ENCODE results near the gene ZNG1A.
"Not testable (repeated sequence)": the region's sequence is repeated elsewhere in the genome, so short reads cannot be mapped to it uniquely, and the experiment has no call there.

ZNG1A gene

GRCh38 chr9:223152-223551 is 44.3 kb upstream of the ZNG1A start:
- H3K79me2 ChIP-seq (ENCODE audit: insufficient read depth, low read length), result no peaks in the 10 kb centered on the region

GRCh38 chr9:221989-222776 is 43.3 kb upstream of the ZNG1A start:
- Histone ChIP-seq H3K27me3 (ENCODE audit: low read length) (no peaks in the 10 kb centered on the region), H3K36me3 (ENCODE audit: low read length) (no peaks in the 10 kb centered on the region), H3K4me2 (ENCODE audit: low read depth, low read length, poor library complexity, severe bottlenecking) (no peak overlapping the region), H2AFZ (ENCODE audit: low read depth, low read length, severe bottlenecking) (no peak overlapping the region), H3K9me3 (ENCODE audit: insufficient read depth, low read length) (no peaks in the 10 kb centered on the region), H4K20me1 (ENCODE audit: low read depth, low read length) (no peaks in the 10 kb centered on the region), H3K4me3 (ENCODE audit: insufficient read depth, low read length, poor library complexity, severe bottlenecking) (no peak overlapping the region), H3K79me2 (ENCODE audit: insufficient read depth, low read length) (no peaks in the 10 kb centered on the region), H3K9me2 (replicated peaks; ENCODE audit: insufficient read depth, low read length) (no peaks in the 10 kb centered on the region), H3F3A (ENCODE audit: insufficient read depth) (no peaks in the 10 kb centered on the region), H3K9ac (ENCODE audit: low read length) (no peak overlapping the region), H3K27ac (ENCODE audit: low read depth, low read length) (no peak overlapping the region)
- no peak for TF ChIP-seq EZH2phosphoT487 (conservative IDR thresholded peaks at IDR 0.05; ENCODE audit: low read length)
- no peak for TF ChIP-seq CTCF (IDR thresholded peaks at IDR 0.05; ENCODE audit: insufficient read depth, low read length, poor library complexity, severe bottlenecking)

More at GRCh38 chr9:223152-223551, 44.3 kb upstream of the ZNG1A start:
- Histone ChIP-seq H3K36me3 (ENCODE audit: low read length) (no peaks in the 10 kb centered on the region), H4K20me1 (ENCODE audit: low read depth, low read length) (no peaks in the 10 kb centered on the region), H3K4me2 (ENCODE audit: low read depth, low read length, poor library complexity, severe bottlenecking) (no peak overlapping the region), H3K9ac (ENCODE audit: low read length) (no peak overlapping the region), H2AFZ (ENCODE audit: low read depth, low read length, severe bottlenecking) (no peak overlapping the region), H3K27me3 (ENCODE audit: low read length) (no peaks in the 10 kb centered on the region), H3K4me3 (ENCODE audit: insufficient read depth, low read length, poor library complexity, severe bottlenecking) (no peak overlapping the region), H3F3A (ENCODE audit: insufficient read depth) (no peaks in the 10 kb centered on the region), H3K27ac (ENCODE audit: low read depth, low read length) (no peak overlapping the region), H3K9me3 (ENCODE audit: insufficient read depth, low read length) (no peaks in the 10 kb centered on the region), H3K9me2 (replicated peaks; ENCODE audit: insufficient read depth, low read length) (no peaks in the 10 kb centered on the region)
- TF ChIP-seq CTCF (IDR thresholded peaks at IDR 0.05; ENCODE audit: insufficient read depth, low read length, poor library complexity, severe bottlenecking) (no peak), EZH2phosphoT487 (conservative IDR thresholded peaks at IDR 0.05; ENCODE audit: low read length) (no peak)

GRCh38 chr9:219670-220365 is 41.0 kb upstream of the ZNG1A start:
- Histone ChIP-seq H3K4me2 (ENCODE audit: low read depth, low read length, poor library complexity, severe bottlenecking) (no peak overlapping the region), H3K27me3 (ENCODE audit: low read length) (no peaks in the 10 kb centered on the region), H4K20me1 (ENCODE audit: low read depth, low read length) (no peaks in the 10 kb centered on the region), H2AFZ (ENCODE audit: low read depth, low read length, severe bottlenecking) (no peak overlapping the region), H3K4me3 (ENCODE audit: insufficient read depth, low read length, poor library complexity, severe bottlenecking) (no peak overlapping the region), H3F3A (ENCODE audit: insufficient read depth) (0 out of 2 replicates have a peak, but pooled peaks cover 4% of the 10 kb centered on the region), H3K27ac (ENCODE audit: low read depth, low read length) (no peak overlapping the region), H3K9me2 (replicated peaks; ENCODE audit: insufficient read depth, low read length) (no peaks in the 10 kb centered on the region), H3K36me3 (ENCODE audit: low read length) (no peaks in the 10 kb centered on the region), H3K9me3 (ENCODE audit: insufficient read depth, low read length) (no peaks in the 10 kb centered on the region), H3K79me2 (ENCODE audit: insufficient read depth, low read length) (no peaks in the 10 kb centered on the region), H3K9ac (ENCODE audit: low read length) (no peak overlapping the region)
- no peak for TF ChIP-seq CTCF (IDR thresholded peaks at IDR 0.05; ENCODE audit: insufficient read depth, low read length, poor library complexity, severe bottlenecking)
- TF ChIP-seq EZH2phosphoT487 (conservative IDR thresholded peaks at IDR 0.05; ENCODE audit: low read length), result no peak

GRCh38 chr9:219036-219435 is 40.2 kb upstream of the ZNG1A start:
- not testable (repeated sequence) for H3K4me2 ChIP-seq (ENCODE audit: low read depth, low read length, poor library complexity, severe bottlenecking); H3K36me3 ChIP-seq (ENCODE audit: low read length); H3K27me3 ChIP-seq (ENCODE audit: low read length); H3K9ac ChIP-seq (ENCODE audit: low read length); H3K9me2 ChIP-seq (replicated peaks; ENCODE audit: insufficient read depth, low read length); H3K79me2 ChIP-seq (ENCODE audit: insufficient read depth, low read length); H3K4me3 ChIP-seq (ENCODE audit: insufficient read depth, low read length, poor library complexity, severe bottlenecking); H3K9me3 ChIP-seq (ENCODE audit: insufficient read depth, low read length); H2AFZ ChIP-seq (ENCODE audit: low read depth, low read length, severe bottlenecking); H3K27ac ChIP-seq (ENCODE audit: low read depth, low read length); H4K20me1 ChIP-seq (ENCODE audit: low read depth, low read length); H3F3A ChIP-seq (ENCODE audit: insufficient read depth)

All from SU-DHL-6 (cell line).